Measurements from ENCODE around the gene MEF2D.

MEF2D gene

DNA sequence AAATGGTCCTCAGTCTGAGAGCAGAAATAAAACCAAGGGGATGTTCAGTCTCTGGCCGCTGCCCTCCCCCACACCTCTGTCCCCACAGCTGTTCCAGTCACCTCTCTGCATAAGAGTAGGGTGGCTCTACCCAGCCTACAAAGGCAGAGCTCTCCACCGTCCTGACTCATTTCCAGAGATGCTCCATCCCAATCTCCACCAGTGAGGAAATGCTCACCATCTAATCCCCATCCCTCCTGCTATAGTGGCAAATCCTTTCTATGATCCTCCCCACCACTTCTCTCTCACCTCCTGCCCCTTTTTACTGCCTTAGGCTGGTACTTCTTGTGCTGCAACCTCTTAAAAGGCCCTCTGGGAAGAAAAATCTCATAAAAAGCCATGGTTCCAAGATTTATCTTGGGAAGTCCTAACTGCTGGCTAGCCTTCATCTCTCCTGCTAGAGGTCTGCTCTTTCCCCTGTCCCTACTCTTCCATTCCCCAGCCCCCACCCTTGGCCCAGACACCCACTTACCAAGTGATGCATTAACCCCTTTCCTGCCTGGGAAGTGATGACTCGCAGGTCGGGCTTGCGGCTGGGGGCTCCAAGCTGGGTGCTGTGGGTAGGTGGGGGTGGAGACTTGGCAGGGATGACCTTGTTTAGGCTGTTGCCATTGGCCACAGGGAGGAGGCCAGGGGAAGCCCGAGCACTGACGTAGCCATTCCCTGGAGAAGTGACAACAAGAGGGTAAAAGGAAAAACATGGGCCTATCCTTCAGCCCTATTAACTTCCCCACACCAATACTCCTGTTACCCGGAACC is 23.9 kb downstream of the MEF2D start:
- DNase-seq (ENCODE audit: low read depth) = peak; percentile 49
- in situ Hi-C loops (cut with HindIII; ENCODE audit: low sequenced_read_pairs) = no loop called here

DNA sequence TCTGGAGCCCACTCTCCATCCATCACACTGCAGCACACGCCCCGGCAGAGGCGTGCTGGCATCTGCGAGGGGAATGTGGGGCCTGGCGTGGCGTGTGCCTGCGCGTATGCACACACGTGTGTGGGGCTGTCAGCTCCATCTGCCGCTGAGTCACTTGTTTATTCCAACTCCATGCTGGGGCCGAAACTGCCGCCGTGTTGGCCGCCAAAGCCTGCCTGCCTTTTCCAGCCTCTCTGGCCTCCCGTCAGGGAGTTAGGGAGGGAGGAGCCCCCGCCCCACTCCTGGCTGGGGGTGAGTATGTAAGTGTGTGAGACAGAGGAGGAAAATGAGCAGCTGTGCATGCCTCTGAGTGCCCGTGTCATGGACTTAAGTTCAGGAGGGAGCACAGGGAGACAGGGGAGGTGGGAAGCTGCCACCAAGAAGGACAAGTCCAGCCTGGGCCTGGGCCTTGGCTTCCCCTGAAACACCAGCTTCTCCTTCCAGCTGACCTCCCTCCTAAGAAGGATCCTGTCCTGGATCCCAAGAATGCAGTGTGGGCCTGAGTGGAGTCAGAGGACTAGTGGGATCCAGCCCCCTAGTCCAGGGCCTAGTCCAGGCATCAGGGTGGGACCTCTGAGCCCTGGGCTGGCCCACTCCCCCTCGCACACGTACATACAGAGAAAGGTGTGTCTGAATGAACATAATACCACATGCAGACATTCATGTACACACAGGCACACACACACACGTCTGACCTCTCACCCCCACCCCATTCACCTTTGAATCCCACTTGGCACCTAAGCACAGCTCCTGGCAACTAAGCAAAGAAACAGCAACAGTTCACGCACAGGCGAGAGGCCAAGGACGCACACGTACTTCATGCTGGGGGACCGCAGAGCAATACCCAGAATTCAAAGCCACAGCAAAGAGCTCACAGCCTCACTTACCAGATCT is 24.7 kb downstream of the MEF2D start:
- H3K4me3 ChIP-seq (ENCODE audit: low read depth, low read length) = no peak overlapping the region
- TF ChIP-seq, protein P1, sequence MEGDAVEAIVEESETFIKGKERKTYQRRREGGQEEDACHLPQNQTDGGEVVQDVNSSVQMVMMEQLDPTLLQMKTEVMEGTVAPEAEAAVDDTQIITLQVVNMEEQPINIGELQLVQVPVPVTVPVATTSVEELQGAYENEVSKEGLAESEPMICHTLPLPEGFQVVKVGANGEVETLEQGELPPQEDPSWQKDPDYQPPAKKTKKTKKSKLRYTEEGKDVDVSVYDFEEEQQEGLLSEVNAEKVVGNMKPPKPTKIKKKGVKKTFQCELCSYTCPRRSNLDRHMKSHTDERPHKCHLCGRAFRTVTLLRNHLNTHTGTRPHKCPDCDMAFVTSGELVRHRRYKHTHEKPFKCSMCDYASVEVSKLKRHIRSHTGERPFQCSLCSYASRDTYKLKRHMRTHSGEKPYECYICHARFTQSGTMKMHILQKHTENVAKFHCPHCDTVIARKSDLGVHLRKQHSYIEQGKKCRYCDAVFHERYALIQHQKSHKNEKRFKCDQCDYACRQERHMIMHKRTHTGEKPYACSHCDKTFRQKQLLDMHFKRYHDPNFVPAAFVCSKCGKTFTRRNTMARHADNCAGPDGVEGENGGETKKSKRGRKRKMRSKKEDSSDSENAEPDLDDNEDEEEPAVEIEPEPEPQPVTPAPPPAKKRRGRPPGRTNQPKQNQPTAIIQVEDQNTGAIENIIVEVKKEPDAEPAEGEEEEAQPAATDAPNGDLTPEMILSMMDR (IDR thresholded peaks at IDR 0.05; ENCODE audit: low read depth, low read length, missing control alignments) = no peak
- in situ Hi-C loops (cut with HindIII; ENCODE audit: low sequenced_read_pairs) = no loop called here
- peak; percentile 27 for DNase-seq (ENCODE audit: low read depth)

More for the DNA sequence above, 23.9 kb downstream of the MEF2D start:
- no peak overlapping the region for H3K4me3 ChIP-seq (ENCODE audit: low read depth, low read length)
- TF ChIP-seq, protein P1 (IDR thresholded peaks at IDR 0.05; ENCODE audit: low read depth, low read length, missing control alignments) = no peak

DNA sequence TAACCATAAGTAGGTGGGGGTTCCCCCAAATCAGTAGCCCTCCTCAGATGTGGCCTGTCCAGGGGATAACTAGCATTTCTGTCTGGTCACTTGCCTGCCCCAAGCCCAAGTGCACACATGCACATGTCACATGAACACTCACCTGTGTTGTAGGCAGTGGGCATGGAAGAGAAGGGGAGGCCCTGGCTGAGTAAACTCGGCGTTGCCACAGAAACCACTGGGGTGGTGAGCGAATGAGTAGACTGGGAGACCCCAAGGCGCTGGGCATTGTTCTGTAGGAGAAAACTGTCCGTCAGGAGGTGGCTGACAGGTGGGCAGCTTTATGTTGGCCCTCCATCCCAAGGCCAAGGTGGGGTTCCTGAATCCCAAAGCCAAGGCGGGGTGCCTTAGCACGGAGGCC is 25.6 kb downstream of the MEF2D start:
- no peak for DNase-seq (ENCODE audit: low read depth)
- TF ChIP-seq, protein P1 (IDR thresholded peaks at IDR 0.05; ENCODE audit: low read depth, low read length, missing control alignments) = no peak
- in situ Hi-C loops (cut with HindIII; ENCODE audit: low sequenced_read_pairs) = no loop called here
- no peak overlapping the region for H3K4me3 ChIP-seq (ENCODE audit: low read depth, low read length)

GRCh38 chr1:156471496-156472490 is 28.8 kb downstream of the MEF2D start:
- H3K4me3 ChIP-seq (ENCODE audit: low read depth, low read length) = no peak overlapping the region
- TF ChIP-seq, protein P1 (IDR thresholded peaks at IDR 0.05; ENCODE audit: low read depth, low read length, missing control alignments) = no peak
- in situ Hi-C loops (cut with HindIII; ENCODE audit: low sequenced_read_pairs) = no loop called here
- no peak for DNase-seq (ENCODE audit: low read depth)

GRCh38 chr1:156470473-156470872 is 30.1 kb downstream of the MEF2D start:
- DNase-seq (ENCODE audit: low read depth) = no peak
- in situ Hi-C loops (cut with HindIII; ENCODE audit: low sequenced_read_pairs) = no loop called here
- H3K4me3 ChIP-seq (ENCODE audit: low read depth, low read length) = no peak overlapping the region
- TF ChIP-seq, protein P1 (IDR thresholded peaks at IDR 0.05; ENCODE audit: low read depth, low read length, missing control alignments) = no peak

All from astrocyte of the cerebellum (primary cell).